ENCODE measurements around the gene ATP6V1C2.
A peak's percentile ranks its signal among the peaks of the same experiment; 100 is the strongest.

The ATP6V1C2 gene

GRCh38 chr2:10784719-10785118 is 63.3 kb downstream of the ATP6V1C2 start:
- H3K27ac ChIP-seq (ENCODE audit: poor library complexity, severe bottlenecking): no peak overlapping the region
- DNase-seq (ENCODE audit: low spot score) (no peak), ATAC-seq (ENCODE audit: low read depth) (no peak)
- H3K9me3 ChIP-seq (ENCODE audit: severe bottlenecking): no peaks in the 10 kb centered on the region
- peaks cover 96% of the 10 kb centered on the region for H3K36me3 ChIP-seq (ENCODE audit: low read depth)
- H3K4me1 ChIP-seq (ENCODE audit: insufficient read depth, poor library complexity, severe bottlenecking): no peaks in the 10 kb centered on the region
- H3K27me3 ChIP-seq (ENCODE audit: insufficient read depth, poor library complexity, severe bottlenecking): no peaks in the 10 kb centered on the region
- no peak overlapping the region for H3K4me3 ChIP-seq (ENCODE audit: severe bottlenecking)
- TF ChIP-seq CTCF (IDR thresholded peaks at IDR 0.05; ENCODE audit: poor library complexity, severe bottlenecking): no peak

- peaks cover 96% of the 10 kb centered on the region for H3K36me3 ChIP-seq (ENCODE audit: low read depth)
These were observed 63.8 kb downstream of the ATP6V1C2 start for GRCh38 chr2:10785260-10785659.

GRCh38 chr2:10786240-10786982 is 65.0 kb downstream of the ATP6V1C2 start:
- peaks cover 96% of the 10 kb centered on the region for H3K36me3 ChIP-seq (ENCODE audit: low read depth)
- no peak overlapping the region for H3K27ac ChIP-seq (ENCODE audit: poor library complexity, severe bottlenecking)
- H3K4me1 ChIP-seq (ENCODE audit: insufficient read depth, poor library complexity, severe bottlenecking): no peaks in the 10 kb centered on the region
- no peaks in the 10 kb centered on the region for H3K27me3 ChIP-seq (ENCODE audit: insufficient read depth, poor library complexity, severe bottlenecking)
- TF ChIP-seq CTCF (IDR thresholded peaks at IDR 0.05; ENCODE audit: poor library complexity, severe bottlenecking): no peak
- DNase-seq (ENCODE audit: low spot score): no peak
- H3K9me3 ChIP-seq (ENCODE audit: severe bottlenecking): no peaks in the 10 kb centered on the region
- no peak for ATAC-seq (ENCODE audit: low read depth)
- no peak overlapping the region for H3K4me3 ChIP-seq (ENCODE audit: severe bottlenecking)

More at GRCh38 chr2:10785260-10785659, 63.8 kb downstream of the ATP6V1C2 start:
- H3K9me3 ChIP-seq (ENCODE audit: severe bottlenecking): no peaks in the 10 kb centered on the region
- no peak overlapping the region for H3K4me3 ChIP-seq (ENCODE audit: severe bottlenecking)
- H3K4me1 ChIP-seq (ENCODE audit: insufficient read depth, poor library complexity, severe bottlenecking): no peaks in the 10 kb centered on the region
- TF ChIP-seq CTCF (IDR thresholded peaks at IDR 0.05; ENCODE audit: poor library complexity, severe bottlenecking): no peak
- DNase-seq (ENCODE audit: low spot score): no peak
- no peak overlapping the region for H3K27ac ChIP-seq (ENCODE audit: poor library complexity, severe bottlenecking)
- no peaks in the 10 kb centered on the region for H3K27me3 ChIP-seq (ENCODE audit: insufficient read depth, poor library complexity, severe bottlenecking)
- ATAC-seq (ENCODE audit: low read depth): no peak

GRCh38 chr2:10787176-10787968 is 65.9 kb downstream of the ATP6V1C2 start:
- DNase-seq (ENCODE audit: low spot score) (no peak), ATAC-seq (ENCODE audit: low read depth) (no peak)
- Histone ChIP-seq H3K9me3 (ENCODE audit: severe bottlenecking) (no peaks in the 10 kb centered on the region), H3K36me3 (ENCODE audit: low read depth) (peaks cover 96% of the 10 kb centered on the region), H3K27me3 (ENCODE audit: insufficient read depth, poor library complexity, severe bottlenecking) (no peaks in the 10 kb centered on the region), H3K4me3 (ENCODE audit: severe bottlenecking) (no peak overlapping the region), H3K27ac (ENCODE audit: poor library complexity, severe bottlenecking) (no peak overlapping the region), H3K4me1 (ENCODE audit: insufficient read depth, poor library complexity, severe bottlenecking) (no peaks in the 10 kb centered on the region)
- peak; percentile 20 for TF ChIP-seq CTCF (IDR thresholded peaks at IDR 0.05; ENCODE audit: poor library complexity, severe bottlenecking)
